Dedifferentiated amniotic fluid mesenchymal stem cell (primary cell): Measurements from ENCODE around the gene BOLA3.
"Not testable (repeated sequence)": the region's sequence is repeated elsewhere in the genome, so short reads cannot be mapped to it uniquely, and the experiment has no call there.

ENCODE experiments used
- DNase-seq: peaks from one replicate; pipeline ENCODE4 v3.0.0-alpha.2; 2016; ENCODE audit errors: extremely low spot score

Gene BOLA3

GRCh38 chr2:74102516-74102915 lies 45.2 kb downstream of the BOLA3 start:
- no peak for DNase-seq

- DNase-seq: no peak
Measured at GRCh38 chr2:74101574-74102300, 46.0 kb downstream of the BOLA3 start.

GRCh38 chr2:74100254-74101216 lies 47.2 kb downstream of the BOLA3 start:
- DNase-seq: no peak

GRCh38 chr2:74099835-74100234 lies 47.9 kb downstream of the BOLA3 start:
- no peak for DNase-seq

- DNase-seq: no peak
Measured at GRCh38 chr2:74099271-74099670, 48.4 kb downstream of the BOLA3 start.

GRCh38 chr2:74097574-74097973 lies 50.1 kb downstream of the BOLA3 start:
- no peak for DNase-seq

- no peak for DNase-seq
Measured at GRCh38 chr2:74096052-74096451, 51.7 kb downstream of the BOLA3 start.

GRCh38 chr2:74095632-74096031 lies 52.1 kb downstream of the BOLA3 start:
- no peak for DNase-seq

- no peak for DNase-seq
Measured at GRCh38 chr2:74094291-74094690, 53.4 kb downstream of the BOLA3 start.

GRCh38 chr2:74093840-74094239 lies 53.9 kb downstream of the BOLA3 start:
- no peak for DNase-seq

- no peak for DNase-seq
Measured at GRCh38 chr2:74093426-74093825, 54.3 kb downstream of the BOLA3 start.

- no peak for DNase-seq
Measured at GRCh38 chr2:74092275-74092674, 55.4 kb downstream of the BOLA3 start.

- DNase-seq: no peak
Measured at GRCh38 chr2:74091391-74091790, 56.3 kb downstream of the BOLA3 start.

- DNase-seq: no peak
Measured at GRCh38 chr2:74089816-74090745, 57.6 kb downstream of the BOLA3 start.

GRCh38 chr2:74088676-74089075 lies 59.0 kb downstream of the BOLA3 start:
- DNase-seq: not testable (repeated sequence)

GRCh38 chr2:74087696-74088095 lies 60.0 kb downstream of the BOLA3 start:
- DNase-seq: no peak

GRCh38 chr2:74086021-74086420 lies 61.7 kb downstream of the BOLA3 start:
- no peak for DNase-seq
